HEK293 (cell line): ENCODE results near the gene TBX4.

Source experiments
- CTCF ChIA-PET: fragments of 350-600 bp; formaldehyde crosslinking; extraction: SDS; loops from one replicate; lab custom pipeline; 2021; ENCODE audit warnings: antibody characterized with exemption; lab: Yijun Ruan, JAX
- POLR2A ChIA-PET: fragments of 300-600 bp; formaldehyde crosslinking; extraction: SDS; loops from one replicate; lab custom pipeline; 2020; ENCODE audit warnings: antibody characterized with exemption, inconsistent platforms; lab: Yijun Ruan, JAX
- H3K27ac ChIP-seq: fragments of 200-500 bp; sonication (Bioruptor generic); 2 replicates; pipeline ENCODE4 v1.5.1; 2014; ENCODE audit warnings: low read depth, low read length, control low read depth, inconsistent platforms; ENCODE audit errors: extremely low read depth
- H3K36me3 ChIP-seq, 2 experiments: fragments of 200-500 bp in 1 of 2; sonication (Bioruptor generic) in 1 of 2; 1 replicate in 1 of 2; 2 replicates in 1 of 2; pipeline ENCODE4 v1.5.1; 2014 to 2017; ENCODE audit warnings: inconsistent platforms in 2 of 2, low read length in 2 of 2; ENCODE audit not compliant: control insufficient read depth in 2 of 2, insufficient read depth in 1 of 2
- H3K4me1 ChIP-seq: fragments of 200-500 bp; sonication (Bioruptor generic); 2 replicates; pipeline ENCODE4 v1.5.1; 2014; ENCODE audit warnings: mild to moderate bottlenecking, low read length, inconsistent platforms; ENCODE audit not compliant: control insufficient read depth, insufficient read depth
- H3K4me3 ChIP-seq: 2 replicates; pipeline ENCODE4 v1.5.1; 2011; ENCODE audit warnings: low read depth, mild to moderate bottlenecking, control low read depth, low read length, moderate library complexity
- H3K9me3 ChIP-seq: fragments of 200-500 bp; sonication (Bioruptor generic); 2 replicates; pipeline ENCODE4 v1.5.1; 2014; ENCODE audit warnings: low read depth, low read length, inconsistent platforms; ENCODE audit not compliant: control insufficient read depth, insufficient read depth
- BCL11A ChIP-seq: fragments of 450-650 bp; formaldehyde crosslinking; IDR thresholded peaks from 2 replicates; pipeline ENCODE4 v1.5.1; 2016; ENCODE audit warnings: low read depth, missing biosample characterization, missing genetic modification characterization
- SP7 ChIP-seq: fragments of 450-650 bp; formaldehyde crosslinking; IDR thresholded peaks from 2 replicates; pipeline ENCODE4 v1.5.1; 2016; ENCODE audit warnings: missing biosample characterization, missing genetic modification characterization
- ZBTB17 ChIP-seq: fragments of 450-650 bp; formaldehyde crosslinking; IDR thresholded peaks from 2 replicates; pipeline ENCODE4 v1.5.1; 2016; ENCODE audit warnings: missing biosample characterization, missing genetic modification characterization
- ZBTB6 ChIP-seq: fragments of 450-650 bp; formaldehyde crosslinking; IDR thresholded peaks from 2 replicates; pipeline ENCODE4 v1.5.1; 2017; ENCODE audit warnings: missing biosample characterization, missing genetic modification characterization
- ZFP37 ChIP-seq: fragments of 450-650 bp; formaldehyde crosslinking; IDR thresholded peaks from 2 replicates; pipeline ENCODE4 v1.5.1; 2016; ENCODE audit warnings: missing biosample characterization, missing genetic modification characterization
- ZNF114 ChIP-seq: fragments of 450-650 bp; formaldehyde crosslinking; IDR thresholded peaks from 2 replicates; pipeline ENCODE4 v1.5.0; 2017; ENCODE audit warnings: missing biosample characterization, missing genetic modification characterization
- ZNF184 ChIP-seq: fragments of 450-650 bp; IDR thresholded peaks from 2 replicates; pipeline ENCODE4 v1.5.1; 2018; ENCODE audit warnings: missing biosample characterization, mild to moderate bottlenecking, missing genetic modification characterization
- ZNF24 ChIP-seq: fragments of 450-650 bp; formaldehyde crosslinking; IDR thresholded peaks from 2 replicates; pipeline ENCODE4 v1.5.1; 2016; ENCODE audit warnings: missing biosample characterization, missing genetic modification characterization
- ZNF335 ChIP-seq: fragments of 450-650 bp; formaldehyde crosslinking; conservative IDR thresholded peaks from 2 replicates; pipeline ENCODE4 v1.5.1; 2016; ENCODE audit warnings: missing biosample characterization, missing genetic modification characterization
- ZNF433 ChIP-seq: fragments of 450-650 bp; formaldehyde crosslinking; IDR thresholded peaks from 2 replicates; pipeline ENCODE4 v1.5.1; 2016; ENCODE audit warnings: missing biosample characterization, missing genetic modification characterization, low read depth
- ZNF530 ChIP-seq: fragments of 450-650 bp; formaldehyde crosslinking; IDR thresholded peaks from 2 replicates; pipeline ENCODE4 v1.5.1; 2016; ENCODE audit warnings: low read depth, missing biosample characterization, missing genetic modification characterization
- ZNF600 ChIP-seq: fragments of 450-650 bp; formaldehyde crosslinking; IDR thresholded peaks from 2 replicates; pipeline ENCODE4 v1.5.1; 2016; ENCODE audit warnings: missing biosample characterization, missing genetic modification characterization
- ZNF621 ChIP-seq: fragments of 450-650 bp; formaldehyde crosslinking; IDR thresholded peaks from 2 replicates; pipeline ENCODE4 v1.5.1; 2017; ENCODE audit warnings: missing biosample characterization, missing genetic modification characterization
- ZNF623 ChIP-seq: fragments of 450-650 bp; formaldehyde crosslinking; IDR thresholded peaks from 2 replicates; pipeline ENCODE4 v1.5.1; 2016; ENCODE audit warnings: missing biosample characterization, missing genetic modification characterization
- ZNF76 ChIP-seq: fragments of 450-650 bp; formaldehyde crosslinking; IDR thresholded peaks from 2 replicates; pipeline ENCODE4; 2016; ENCODE audit warnings: low read depth, missing biosample characterization, missing genetic modification characterization, borderline replicate concordance
- ZNF776 ChIP-seq: fragments of 450-650 bp; formaldehyde crosslinking; IDR thresholded peaks from 2 replicates; pipeline ENCODE4 v1.5.0; 2017; ENCODE audit warnings: missing biosample characterization, missing genetic modification characterization, borderline replicate concordance
- ZNF837 ChIP-seq: fragments of 450-650 bp; formaldehyde crosslinking; IDR thresholded peaks from 2 replicates; pipeline ENCODE4 v1.5.1; 2016; ENCODE audit warnings: missing biosample characterization, missing genetic modification characterization
- ZSCAN30 ChIP-seq: fragments of 450-650 bp; IDR thresholded peaks from 2 replicates; pipeline ENCODE4 v1.5.1; 2018; ENCODE audit warnings: missing biosample characterization, mild to moderate bottlenecking, missing genetic modification characterization, moderate library complexity
- TF ChIP-seq, protein P1 (sequence below): fragments of 450-650 bp; IDR thresholded peaks from 2 replicates; pipeline ENCODE4 v1.5.1; 2018; ENCODE audit warnings: missing biosample characterization, missing genetic modification characterization
- TF ChIP-seq, protein P2 (sequence below): fragments of 450-650 bp; formaldehyde crosslinking; IDR thresholded peaks from 2 replicates; pipeline ENCODE4 v1.5.1; 2017; ENCODE audit warnings: missing biosample characterization, missing genetic modification characterization
- TF ChIP-seq, protein P3 (sequence below): fragments of 450-650 bp; formaldehyde crosslinking; IDR thresholded peaks from 2 replicates; pipeline ENCODE4 v1.5.1; 2017; ENCODE audit warnings: missing biosample characterization, missing genetic modification characterization

TBX4 gene

GRCh38 chr17:61502292-61502691, 50.1 kb downstream of the TBX4 start (continued):
- TF ChIP-seq ZFP37, result no peak
- no peak for TF ChIP-seq ZNF600 (tag by site-specific recombination)
- no peak for TF ChIP-seq ZNF621 (tag by site-specific recombination)

DNA sequence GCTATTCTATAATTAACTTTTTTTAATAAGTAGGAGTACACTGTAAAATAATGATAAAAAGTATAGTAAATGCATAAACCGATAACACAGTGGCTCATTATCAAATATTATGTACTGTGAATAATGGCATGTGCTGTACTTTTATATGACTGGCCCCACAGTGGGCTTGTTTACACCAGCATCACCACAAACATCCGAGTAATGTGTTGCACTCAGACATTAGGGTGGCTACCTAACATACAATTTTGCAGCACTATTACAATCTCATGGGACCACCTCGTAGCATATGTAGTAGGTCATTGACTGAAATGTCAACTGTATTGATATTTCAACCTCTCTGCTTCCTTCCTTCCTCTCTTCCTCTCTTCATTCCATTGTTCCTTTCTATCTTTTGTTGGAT, 51.7 kb downstream of the TBX4 start:
- ChIA-PET CTCF (interaction anchor here (0.6 kb wide), 1 partner anchor 95 kb away, joined by 3 read pairs; no protein-coding TSS in a partner anchor), POLR2A (no interaction called here)
- Histone ChIP-seq H3K27ac (no peak overlapping the region), H3K4me3 (no peak overlapping the region), H3K9me3 (no peaks in the 10 kb centered on the region), H3K36me3 (no peaks in the 10 kb centered on the region), H3K4me1 (peaks cover 7% of the 10 kb centered on the region; the same call in 1 of the 2 replicates)
- TF ChIP-seq ZNF335 (no peak), ZNF837 (tag by site-specific recombination) (no peak)
- TF ChIP-seq, protein P1, sequence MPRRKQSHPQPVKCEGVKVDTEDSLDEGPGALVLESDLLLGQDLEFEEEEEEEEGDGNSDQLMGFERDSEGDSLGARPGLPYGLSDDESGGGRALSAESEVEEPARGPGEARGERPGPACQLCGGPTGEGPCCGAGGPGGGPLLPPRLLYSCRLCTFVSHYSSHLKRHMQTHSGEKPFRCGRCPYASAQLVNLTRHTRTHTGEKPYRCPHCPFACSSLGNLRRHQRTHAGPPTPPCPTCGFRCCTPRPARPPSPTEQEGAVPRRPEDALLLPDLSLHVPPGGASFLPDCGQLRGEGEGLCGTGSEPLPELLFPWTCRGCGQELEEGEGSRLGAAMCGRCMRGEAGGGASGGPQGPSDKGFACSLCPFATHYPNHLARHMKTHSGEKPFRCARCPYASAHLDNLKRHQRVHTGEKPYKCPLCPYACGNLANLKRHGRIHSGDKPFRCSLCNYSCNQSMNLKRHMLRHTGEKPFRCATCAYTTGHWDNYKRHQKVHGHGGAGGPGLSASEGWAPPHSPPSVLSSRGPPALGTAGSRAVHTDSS (tag by site-specific recombination), result no peak

- Histone ChIP-seq H3K27ac (no peak overlapping the region), H3K36me3 (no peaks in the 10 kb centered on the region), H3K4me1 (peaks cover 7% of the 10 kb centered on the region; the same call in 1 of the 2 replicates), H3K4me3 (no peak overlapping the region), H3K9me3 (no peaks in the 10 kb centered on the region)
- CTCF ChIA-PET, result interaction anchor here (0.7 kb wide), 1 partner anchor 20 kb away, joined by 5 read pairs; no protein-coding TSS in a partner anchor
- POLR2A ChIA-PET, result interaction anchor here (0.7 kb wide), 1 partner anchor 11 kb away, joined by 3 read pairs; no protein-coding TSS in a partner anchor
- 0 out of 2 replicates have a peak, but pooled peaks have one; percentile 21 for TF ChIP-seq ZBTB17 (tag by site-specific recombination)
- TF ChIP-seq, protein P2, sequence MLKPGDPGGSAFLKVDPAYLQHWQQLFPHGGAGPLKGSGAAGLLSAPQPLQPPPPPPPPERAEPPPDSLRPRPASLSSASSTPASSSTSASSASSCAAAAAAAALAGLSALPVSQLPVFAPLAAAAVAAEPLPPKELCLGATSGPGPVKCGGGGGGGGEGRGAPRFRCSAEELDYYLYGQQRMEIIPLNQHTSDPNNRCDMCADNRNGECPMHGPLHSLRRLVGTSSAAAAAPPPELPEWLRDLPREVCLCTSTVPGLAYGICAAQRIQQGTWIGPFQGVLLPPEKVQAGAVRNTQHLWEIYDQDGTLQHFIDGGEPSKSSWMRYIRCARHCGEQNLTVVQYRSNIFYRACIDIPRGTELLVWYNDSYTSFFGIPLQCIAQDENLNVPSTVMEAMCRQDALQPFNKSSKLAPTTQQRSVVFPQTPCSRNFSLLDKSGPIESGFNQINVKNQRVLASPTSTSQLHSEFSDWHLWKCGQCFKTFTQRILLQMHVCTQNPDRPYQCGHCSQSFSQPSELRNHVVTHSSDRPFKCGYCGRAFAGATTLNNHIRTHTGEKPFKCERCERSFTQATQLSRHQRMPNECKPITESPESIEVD (tag by site-specific recombination), result peak; percentile 58; the same call in 1 of the 2 replicates
- TF ChIP-seq SP7, result peak; percentile 75
- TF ChIP-seq ZNF24 (tag by site-specific recombination), result no peak
- peak; percentile 53; the same call in 1 of the 2 replicates for TF ChIP-seq BCL11A (tag by site-specific recombination)
These were observed 52.5 kb downstream of the TBX4 start for GRCh38 chr17:61504697-61505096.

DNA sequence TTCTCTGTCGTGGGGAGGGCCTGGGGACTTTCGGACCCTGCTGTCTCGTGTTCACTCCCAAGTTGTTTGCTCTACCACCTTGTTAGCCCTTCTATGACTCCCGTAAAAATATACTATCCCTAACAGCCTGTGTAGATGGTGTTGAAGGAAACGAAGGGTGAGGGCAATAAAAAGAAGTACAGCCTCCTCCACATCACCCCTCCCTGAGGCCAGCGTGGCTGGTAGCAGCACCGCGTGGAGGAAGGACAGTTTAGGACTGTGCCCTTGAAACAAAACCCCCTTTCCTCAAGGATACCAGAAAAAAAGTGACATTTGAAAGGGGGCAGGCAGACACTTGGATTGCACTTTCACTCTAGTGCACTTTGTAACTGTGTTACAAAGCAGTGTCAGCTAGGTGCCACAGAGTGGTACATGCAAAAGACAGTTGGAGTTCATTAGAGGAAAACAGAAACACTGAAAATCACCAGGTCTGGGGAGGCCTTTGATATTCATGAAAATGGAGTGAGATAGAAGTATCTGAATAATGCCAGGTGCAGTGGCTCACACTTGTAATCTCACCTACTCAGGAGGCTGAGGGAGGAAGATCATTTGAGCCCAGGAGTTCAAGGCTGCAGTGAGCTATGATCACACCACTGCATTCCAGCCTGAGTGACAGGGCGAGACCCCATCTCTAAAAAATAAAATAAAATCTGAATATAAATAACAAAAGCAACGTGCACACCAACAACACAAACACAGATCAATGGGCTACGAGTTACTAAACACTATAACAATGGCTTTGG, 53.8 kb downstream of the TBX4 start:
- H3K4me1 ChIP-seq, result peaks cover 9% of the 10 kb centered on the region
- no peak overlapping the region for H3K27ac ChIP-seq
- ChIA-PET POLR2A (no interaction called here), CTCF (interaction anchor here (1.0 kb wide), 1 partner anchor 11 kb away, joined by 5 read pairs; no protein-coding TSS in a partner anchor)
- no peak overlapping the region for H3K4me3 ChIP-seq
- no peaks in the 10 kb centered on the region for H3K36me3 ChIP-seq
- H3K9me3 ChIP-seq, result no peaks in the 10 kb centered on the region
- TF ChIP-seq ZNF530 (tag by site-specific recombination), result no peak
- TF ChIP-seq ZNF114, result no peak
- TF ChIP-seq ZBTB6 (tag by site-specific recombination), result no peak
- TF ChIP-seq ZSCAN30 (tag by site-specific recombination), result no peak
- no peak for TF ChIP-seq ZNF623 (tag by site-specific recombination)
- TF ChIP-seq ZNF184 (tag by site-specific recombination), result no peak
- no peak for TF ChIP-seq ZNF776
- TF ChIP-seq, protein P3, sequence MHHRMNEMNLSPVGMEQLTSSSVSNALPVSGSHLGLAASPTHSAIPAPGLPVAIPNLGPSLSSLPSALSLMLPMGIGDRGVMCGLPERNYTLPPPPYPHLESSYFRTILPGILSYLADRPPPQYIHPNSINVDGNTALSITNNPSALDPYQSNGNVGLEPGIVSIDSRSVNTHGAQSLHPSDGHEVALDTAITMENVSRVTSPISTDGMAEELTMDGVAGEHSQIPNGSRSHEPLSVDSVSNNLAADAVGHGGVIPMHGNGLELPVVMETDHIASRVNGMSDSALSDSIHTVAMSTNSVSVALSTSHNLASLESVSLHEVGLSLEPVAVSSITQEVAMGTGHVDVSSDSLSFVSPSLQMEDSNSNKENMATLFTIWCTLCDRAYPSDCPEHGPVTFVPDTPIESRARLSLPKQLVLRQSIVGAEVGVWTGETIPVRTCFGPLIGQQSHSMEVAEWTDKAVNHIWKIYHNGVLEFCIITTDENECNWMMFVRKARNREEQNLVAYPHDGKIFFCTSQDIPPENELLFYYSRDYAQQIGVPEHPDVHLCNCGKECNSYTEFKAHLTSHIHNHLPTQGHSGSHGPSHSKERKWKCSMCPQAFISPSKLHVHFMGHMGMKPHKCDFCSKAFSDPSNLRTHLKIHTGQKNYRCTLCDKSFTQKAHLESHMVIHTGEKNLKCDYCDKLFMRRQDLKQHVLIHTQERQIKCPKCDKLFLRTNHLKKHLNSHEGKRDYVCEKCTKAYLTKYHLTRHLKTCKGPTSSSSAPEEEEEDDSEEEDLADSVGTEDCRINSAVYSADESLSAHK (tag by site-specific recombination), result no peak
- no peak for TF ChIP-seq ZNF76 (tag by site-specific recombination)
- no peak for TF ChIP-seq ZNF433 (tag by site-specific recombination)
